ENCODE measurements around the gene ZNRD2.
"Not testable (repeated sequence)": the region's sequence is repeated elsewhere in the genome, so short reads cannot be mapped to it uniquely, and the experiment has no call there.

The ZNRD2 gene

DNA sequence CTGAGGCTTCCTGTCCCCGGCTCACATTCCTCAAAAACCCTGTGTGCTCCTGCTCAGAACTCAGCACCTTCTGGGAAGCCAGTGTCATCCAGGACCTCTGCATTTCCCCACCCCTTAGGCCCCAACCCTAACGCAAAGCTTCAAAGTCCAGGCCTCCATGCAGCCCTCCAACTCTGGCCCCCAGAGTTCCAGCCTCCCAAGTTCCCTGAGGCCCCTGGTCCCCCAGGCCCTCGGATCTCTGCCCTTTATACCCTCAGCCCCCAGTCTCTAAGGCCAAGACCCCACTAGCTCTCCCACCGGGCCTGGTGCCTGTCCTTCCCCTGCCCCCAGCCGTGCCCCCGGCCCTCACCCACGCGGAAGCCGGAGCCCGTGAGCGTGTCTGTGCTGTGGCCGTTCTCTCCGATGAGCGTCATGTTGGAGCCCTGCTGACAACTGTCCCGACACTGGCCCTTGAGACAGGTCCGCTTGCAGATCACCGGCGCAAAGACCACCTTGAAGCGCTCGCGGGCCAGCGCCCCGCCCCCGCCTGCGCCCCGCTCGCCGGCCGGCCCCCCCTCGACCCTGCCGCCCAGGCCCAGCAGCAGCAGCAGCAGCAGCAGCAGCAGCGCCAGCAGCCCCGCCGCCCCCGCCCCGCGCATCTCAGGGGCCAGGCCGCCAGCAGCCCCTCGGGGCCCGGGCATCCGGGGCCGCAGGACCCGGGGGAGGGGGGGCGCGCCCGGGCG lies 12.8 kb upstream of the ZNRD2 start:
- no peak for DNase-seq

DNA sequence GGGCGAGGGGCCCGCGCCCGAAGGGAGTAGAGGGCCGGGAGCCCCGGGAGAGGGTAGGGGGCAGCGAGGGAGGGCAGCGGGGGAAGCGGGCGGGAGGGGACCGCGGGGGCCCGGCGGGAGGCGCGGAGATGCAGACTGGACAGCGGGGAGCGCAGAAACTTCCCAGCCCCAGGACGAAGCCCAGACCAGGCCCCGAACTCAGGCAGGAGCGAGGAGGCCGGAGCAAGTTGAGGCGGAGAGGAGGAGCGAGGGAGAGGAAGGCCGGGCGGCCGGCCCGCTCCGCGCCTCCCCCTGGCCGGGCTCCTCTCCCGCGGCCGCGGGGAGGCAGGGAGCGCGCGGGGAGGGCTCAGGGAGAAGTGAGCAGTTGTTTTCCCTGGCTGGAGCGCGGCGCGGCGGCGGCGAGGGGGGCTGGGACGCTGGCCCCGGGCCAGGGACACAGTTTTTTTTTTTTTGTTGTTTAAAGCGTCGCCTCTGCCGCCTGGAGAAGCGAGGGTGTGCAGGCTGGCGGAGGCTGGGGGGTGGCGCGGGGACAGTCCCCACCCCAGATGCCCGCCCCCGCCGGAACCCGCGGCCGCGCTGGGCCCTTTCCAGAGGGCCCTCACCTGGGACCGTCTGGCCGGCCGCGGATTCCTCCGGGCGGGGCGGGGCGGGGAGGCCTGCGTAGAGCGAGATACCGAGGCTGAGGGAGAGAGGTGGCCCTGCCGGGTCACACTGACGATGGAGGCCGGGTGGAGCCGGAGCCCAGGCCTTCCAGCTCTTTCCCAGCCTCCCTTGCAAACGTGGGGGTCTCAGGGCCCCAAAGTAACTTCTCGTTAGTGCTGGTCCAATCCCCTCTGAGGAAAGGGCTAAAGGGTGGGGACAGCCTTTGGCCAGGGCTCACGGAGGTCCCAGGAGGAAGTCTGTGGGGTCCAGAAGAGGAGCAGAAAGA lies 12.0 kb upstream of the ZNRD2 start, which contains the start of gene LTBP3:
Gene LTBP3, minus strand, starts transcription at position 358 of the 928 bp plus-strand sequence. CDS start 400 bp downstream, outside the sequence.
- DNase-seq, result peak in 1 of 2 experiments; percentile 47

DNA sequence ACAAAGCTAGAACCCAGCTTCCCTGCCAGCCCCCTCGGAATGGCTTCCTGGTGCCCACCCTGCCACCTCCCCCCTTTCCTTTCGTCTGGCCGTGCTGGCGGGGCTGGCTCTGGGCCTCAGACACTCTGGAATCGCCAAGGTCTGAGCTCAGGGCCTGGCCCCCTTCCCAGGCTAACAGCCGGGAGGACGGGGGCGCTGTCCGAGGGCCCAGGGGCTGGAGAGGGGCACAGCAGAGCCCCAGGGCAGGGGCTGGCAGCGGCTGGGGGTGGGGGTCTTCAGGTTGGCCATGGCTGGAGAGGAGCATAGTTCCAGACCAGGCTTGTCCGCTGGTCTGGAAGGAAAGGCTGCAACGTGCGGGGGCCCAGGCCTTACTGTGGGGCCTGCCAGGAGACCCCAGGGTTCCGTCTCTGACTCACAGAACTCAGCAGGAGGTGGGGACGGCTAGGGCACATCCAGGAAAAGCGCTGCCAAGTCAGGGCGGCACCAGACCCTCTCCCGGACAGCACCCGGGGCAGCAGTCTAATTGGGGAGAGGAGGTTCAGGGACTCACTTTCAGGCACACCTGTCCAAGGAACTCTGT lies 11.3 kb upstream of the ZNRD2 start:
- no peak for DNase-seq

DNA sequence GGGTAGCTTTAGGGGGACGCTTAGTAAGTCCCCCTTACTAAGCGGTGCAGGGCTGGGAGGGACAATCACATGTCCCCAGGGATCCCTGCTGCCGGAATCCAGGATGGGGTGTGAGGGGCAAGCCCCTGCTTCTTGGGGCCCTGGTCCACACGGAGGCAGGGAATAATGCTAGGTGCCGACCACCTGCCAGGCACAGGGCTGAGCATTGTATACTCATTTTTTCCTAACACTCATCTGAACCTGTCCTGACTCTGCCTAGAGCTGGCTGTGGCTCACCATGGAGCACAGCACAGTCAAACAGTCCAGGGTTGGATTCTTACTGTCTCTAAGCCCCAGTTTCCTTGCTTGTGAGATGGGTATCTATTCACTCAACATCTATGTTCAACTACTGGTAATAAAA lies 10.7 kb upstream of the ZNRD2 start:
- DNase-seq, result no peak

DNA sequence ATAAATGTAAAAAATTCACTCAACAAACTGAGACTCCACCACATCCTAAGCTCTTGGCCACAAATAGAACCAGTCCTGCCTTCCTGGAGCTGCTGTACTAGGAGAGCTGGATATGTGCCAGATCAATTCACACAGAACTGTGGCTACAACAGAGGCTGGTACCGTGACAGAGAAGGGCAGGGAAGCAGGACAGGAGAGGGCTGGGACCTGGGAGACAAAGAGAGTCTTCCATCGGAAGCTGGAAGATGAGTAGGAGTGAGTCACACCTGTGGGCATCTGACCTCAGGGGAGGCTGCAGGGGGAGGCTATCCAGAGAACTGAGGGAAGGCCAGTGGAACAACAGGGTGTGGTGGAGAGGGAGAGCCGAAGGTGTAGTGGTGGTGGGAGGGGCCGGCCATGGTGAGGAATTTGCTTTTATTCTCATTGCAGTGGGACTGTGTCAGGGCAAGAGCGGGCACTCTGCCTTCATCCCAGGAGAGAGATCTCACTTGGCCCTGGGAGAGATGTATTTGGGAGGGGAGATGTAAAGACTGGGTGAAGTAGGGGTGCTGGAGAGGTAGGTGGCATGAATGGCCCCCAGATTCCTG lies 10.2 kb upstream of the ZNRD2 start:
- peak in 1 of 2 experiments; percentile 14 for DNase-seq

DNA sequence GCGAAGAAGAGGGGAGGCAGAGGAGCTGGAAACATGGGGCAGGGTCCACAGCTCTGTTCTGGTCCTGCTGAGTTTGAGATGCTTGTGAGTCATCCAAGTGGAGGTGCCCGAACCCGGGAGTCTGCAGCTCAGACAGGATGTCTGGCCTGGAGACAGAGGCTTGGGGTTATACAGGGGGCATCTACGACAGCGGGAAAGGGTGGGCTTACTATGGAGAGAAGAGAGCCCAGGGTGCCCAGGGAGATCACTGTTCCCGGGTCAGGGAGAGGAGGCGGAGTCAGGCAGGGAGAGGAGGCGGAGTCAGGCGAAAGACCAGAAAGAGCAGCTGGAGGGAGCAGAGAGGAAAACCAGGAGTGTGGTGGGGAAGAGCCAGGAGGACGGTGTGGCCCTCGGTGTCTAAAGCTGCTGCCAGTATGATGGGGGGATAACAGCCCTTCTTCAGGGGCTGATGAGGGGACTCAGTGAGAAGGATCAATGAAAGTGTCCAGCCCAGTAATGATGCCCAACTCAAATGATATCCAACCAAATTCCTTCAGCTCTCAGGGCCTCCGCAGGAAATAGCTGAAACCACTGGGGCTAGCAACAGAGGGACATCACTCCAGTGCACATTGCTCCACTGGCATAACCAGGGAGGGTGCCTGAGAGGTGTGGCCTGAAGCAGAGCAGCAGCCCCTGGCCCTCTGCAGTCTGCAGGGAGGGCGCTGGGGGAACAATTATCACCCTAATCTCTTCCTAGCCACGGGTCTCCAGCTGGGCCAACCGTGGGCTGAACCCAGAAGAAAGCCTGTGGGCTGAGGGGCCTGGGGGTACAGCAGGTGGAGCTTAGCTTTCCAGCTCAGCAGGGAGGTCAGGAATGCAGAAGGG lies 9.5 kb upstream of the ZNRD2 start:
- DNase-seq, result peak in 1 of 2 experiments; percentile 61

DNA sequence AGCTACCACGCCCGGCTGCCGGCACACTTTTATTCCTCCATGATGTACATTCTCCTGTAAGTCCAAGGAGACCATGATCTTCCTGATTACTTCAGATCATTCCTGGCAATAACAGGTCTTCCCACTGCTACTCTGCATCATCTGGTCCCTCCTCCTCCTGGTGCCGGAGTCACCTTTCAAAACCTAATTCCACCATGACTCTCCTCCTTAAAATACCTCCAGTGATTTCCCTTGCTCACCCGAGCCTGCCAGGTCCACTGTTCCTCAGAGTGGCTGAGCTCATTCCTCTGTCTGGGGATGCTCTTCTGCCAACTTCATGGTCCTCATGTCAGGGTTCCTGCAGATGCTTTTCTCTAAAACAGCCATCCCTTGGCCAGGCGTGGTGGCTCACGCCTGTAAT lies 8.3 kb upstream of the ZNRD2 start:
- no peak for DNase-seq

DNA sequence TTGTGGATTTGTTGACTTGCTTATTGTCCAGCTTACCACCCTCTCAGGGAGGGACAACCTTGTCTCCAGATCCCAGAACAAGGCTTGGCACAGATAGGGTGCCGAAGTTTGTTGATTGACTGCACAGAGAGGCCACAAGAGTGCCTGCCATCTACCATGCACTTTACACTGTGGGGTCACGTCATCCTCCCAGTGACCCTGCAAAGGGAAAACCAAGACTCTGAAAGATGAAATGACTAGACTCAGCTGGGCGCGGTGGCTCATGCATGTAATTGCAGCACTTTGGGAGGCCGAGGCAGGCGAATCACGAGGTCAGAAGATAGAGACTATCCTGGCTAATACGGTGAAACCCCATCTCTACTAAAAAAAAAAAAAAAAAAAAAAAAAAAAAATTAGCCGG lies 7.5 kb upstream of the ZNRD2 start:
- no peak for DNase-seq

DNA sequence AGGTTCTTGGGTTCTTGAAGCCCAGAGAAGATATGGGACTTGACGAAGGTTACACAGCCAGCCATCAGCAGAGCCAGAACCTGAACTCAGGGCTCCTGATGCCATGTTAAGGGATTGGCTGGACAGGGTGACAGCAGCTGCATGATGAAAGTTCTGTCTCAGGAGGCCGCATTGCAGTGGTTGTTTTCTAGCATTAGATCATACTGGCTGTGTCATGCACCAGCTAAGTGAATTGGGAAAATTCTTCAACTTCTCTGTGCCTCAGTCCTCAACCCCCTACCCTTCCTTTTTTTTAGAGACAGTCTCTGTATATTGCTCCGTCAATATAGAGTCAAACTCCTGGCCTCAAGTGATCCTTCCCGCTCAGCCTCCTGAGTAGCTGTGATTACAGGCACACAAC lies 6.7 kb upstream of the ZNRD2 start:
- DNase-seq, result no peak

DNA sequence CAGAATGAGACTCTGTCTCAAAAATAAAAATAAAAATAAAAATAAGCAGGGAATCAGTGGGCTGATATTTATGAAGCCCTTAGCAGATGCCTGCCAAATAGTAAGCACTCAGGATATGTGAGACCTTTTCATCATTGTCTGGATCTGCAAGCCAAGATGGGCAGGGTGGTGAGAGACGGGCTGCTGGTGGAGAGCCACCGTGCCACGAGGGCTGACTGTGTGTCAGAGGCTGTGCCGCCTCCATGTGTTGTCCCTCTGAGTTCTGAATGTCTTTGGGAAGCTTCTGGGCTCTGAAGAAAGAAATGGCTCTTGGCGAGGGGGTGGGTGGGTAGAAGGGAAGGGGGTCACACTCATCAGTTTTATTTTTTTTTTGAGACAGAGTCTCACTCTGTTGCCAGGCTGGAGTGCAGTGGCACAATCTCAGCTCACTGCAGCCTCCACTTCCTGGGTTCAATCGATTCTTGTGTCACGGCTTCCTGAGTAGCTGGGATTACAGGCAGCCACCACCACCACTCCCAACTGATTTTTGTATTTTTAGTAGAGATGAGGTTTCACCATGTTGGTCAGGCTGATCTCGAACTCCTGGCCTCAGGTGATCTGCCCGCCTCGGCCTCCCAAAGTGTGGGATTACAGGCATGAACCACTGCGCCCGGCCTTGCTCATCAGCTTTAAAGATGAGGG lies 5.3 kb upstream of the ZNRD2 start:
- DNase-seq, result not testable (repeated sequence)

DNA sequence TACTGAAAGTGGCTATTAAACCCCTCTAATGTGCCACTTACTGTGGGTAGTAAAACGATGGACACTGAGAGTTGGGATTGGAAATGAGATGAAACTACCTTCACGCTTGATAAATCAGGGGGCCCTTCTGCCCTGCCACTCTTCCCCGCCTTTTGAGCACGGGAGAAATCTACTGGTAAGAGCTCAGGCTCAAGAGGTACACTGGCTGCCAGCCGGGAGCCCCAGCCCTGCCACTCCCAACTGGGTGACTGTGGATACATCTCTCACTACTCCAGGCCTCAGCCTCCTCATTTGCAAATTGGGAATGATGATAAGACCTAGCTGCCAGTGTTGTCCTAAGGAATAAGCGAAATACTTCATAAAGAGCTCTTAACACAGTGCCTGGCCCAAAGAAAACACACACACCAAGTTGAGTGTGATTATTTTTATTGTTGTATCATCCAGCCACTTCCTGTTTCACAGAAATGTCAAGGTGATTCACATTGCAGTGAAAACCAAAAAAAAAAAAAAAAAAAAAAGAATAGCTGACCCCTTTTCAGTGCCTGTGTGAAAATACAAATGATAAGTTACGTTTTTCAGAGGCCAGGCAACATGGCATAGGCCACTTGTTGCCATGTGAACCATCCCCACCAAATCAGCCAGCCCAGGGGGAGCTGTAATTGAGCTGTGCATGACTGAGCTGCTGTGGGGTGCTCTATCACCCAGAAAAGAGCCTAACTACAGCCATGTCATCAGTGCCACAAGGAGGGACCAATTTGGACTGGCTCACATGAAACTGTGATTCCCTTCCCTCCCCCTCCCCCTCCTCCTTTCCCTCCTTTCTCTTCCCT lies 4.4 kb upstream of the ZNRD2 start:
- no peak for DNase-seq

DNA sequence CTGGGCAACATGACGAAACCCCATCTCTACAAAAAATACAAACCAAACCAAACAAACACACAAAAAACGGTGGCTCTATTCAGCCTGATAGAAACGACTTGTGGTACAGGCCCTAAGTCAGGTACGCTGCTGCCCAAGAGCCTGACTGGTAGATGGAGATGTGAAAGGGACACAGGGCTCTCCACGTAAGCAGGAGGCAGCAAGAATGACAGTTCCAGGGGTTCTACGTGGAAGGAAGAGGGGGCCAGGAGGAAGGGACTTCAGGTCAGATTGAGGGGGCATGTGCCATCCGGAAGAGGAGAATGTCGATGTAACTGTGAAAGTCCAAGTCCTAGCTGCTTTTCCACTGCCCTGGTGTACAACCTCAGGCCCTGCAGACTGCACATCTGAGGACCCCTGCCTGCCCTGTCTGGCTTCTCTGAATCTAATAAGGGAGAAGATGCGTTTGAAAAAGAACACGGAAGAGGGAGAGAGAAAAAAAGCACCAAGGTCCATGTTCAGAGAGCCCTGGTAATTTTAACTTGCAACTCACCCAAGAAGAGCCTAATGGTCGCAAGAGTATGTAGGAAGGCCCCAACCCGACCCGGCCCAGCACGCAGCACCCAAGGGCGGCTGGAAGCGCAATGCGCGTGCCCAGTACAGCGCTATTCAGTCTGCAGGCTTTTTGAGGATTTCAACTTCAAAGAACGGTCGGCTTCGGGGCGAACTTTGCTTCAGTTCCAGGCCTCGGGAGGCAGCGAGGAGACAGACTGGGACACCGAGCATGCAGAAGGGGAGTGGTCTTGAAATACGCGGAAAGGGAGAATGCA lies 909 bp upstream of the ZNRD2 start:
- DNase-seq, result no peak

DNA sequence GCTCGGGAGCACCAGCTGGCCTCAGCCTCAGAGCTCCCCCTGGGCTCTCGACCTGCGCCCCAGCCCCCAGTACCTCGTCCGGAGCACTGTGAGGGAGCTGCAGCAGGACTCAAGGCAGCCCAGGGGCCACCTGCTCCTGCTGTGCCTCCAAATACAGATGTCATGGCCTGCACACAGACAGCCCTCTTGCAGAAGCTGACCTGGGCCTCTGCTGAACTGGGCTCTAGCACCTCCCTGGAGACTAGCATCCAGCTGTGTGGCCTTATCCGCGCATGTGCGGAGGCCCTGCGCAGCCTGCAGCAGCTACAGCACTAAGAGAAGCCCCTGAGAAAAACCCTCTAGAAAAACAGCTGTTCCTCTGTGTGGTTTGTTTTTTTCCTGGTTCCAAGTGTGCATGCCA lies 1.1 kb downstream of the ZNRD2 start:
- DNase-seq, result no peak

DNA sequence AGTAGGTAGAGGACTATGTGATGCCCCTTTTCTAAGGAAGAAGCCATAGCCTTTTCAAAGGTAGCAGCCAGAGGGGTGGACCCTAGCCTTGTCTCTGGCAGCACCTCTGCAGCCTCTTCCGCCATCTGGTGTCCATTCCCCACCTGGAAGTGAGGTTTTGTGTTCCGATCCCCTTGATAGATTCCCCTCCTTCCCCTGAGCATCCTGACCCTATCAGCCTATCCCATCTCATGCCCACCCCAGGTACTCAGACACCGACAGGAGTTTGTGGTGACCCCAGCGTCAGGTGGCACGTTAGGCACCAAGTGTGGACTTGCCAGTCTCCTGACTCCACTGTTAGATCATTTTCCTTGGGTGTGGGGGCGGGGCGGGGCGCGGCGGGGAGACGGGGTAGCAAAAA lies 1.7 kb downstream of the ZNRD2 start:
- DNase-seq, result peak in 1 of 2 experiments; percentile 14

DNA sequence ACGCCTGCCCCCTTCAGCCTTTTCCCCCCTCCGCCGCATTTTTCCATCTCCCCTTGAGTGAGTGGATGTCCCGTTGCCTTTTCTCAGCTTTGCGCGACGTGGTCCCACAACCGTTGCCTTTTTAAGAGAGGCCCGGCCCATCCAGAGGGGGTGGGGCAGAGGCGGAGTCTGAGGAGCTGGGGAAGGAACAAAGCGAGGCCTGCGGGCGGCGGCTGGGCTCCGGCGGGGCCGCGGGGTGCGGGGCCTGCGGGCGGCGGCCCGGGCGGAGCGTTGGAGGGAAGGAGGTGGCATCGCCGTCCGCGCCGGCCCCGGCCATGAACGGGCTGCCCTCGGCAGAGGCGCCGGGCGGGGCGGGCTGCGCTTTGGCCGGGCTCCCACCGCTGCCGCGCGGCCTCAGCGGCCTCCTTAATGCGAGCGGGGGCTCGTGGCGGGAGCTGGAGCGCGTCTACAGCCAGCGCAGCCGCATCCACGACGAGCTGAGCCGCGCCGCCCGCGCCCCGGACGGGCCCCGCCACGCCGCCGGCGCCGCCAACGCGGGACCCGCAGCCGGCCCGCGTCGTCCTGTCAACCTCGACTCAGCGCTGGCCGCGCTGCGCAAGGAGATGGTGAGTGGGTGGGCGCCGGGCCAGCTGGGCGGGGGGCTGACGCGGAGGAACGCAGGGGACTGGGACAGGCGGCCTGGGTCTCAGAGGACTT lies 2.2 kb downstream of the ZNRD2 start, which contains the start of gene FAM89B:
Gene FAM89B, plus strand, starts transcription at position 183 of the 696 bp plus-strand sequence. Its CDS starts 132 bp downstream, at position 315.
- DNase-seq, result no peak

DNA sequence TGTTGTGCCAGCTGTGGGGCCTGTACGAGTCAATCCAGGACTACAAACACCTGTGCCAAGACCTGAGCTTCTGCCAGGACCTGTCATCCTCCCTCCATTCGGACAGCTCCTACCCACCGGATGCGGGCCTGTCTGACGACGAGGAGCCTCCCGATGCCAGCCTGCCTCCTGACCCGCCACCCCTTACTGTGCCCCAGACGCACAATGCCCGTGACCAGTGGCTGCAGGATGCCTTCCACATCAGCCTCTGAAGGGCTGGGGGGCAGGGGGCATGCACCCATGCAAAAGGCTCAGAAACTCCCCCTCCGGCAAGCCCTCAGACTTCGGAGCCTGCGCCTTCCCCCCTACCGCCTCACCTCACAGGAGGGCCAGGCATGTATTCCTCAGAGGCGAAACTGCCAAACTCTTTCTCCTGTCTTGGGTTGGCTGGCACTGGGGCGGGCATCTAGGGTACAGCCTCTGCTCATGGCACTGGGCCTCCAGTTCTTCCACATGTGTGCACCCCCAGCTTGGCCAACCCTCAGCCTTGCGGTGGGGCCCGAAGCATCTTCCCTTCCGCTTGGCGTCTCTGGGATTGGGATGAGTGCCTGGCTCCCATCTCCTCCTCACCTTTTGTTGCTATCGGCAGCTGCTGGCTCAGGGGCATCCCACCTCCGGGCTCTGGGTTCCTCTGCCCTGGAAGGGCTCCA lies 3.3 kb downstream of the ZNRD2 start:
- DNase-seq, result no peak

DNA sequence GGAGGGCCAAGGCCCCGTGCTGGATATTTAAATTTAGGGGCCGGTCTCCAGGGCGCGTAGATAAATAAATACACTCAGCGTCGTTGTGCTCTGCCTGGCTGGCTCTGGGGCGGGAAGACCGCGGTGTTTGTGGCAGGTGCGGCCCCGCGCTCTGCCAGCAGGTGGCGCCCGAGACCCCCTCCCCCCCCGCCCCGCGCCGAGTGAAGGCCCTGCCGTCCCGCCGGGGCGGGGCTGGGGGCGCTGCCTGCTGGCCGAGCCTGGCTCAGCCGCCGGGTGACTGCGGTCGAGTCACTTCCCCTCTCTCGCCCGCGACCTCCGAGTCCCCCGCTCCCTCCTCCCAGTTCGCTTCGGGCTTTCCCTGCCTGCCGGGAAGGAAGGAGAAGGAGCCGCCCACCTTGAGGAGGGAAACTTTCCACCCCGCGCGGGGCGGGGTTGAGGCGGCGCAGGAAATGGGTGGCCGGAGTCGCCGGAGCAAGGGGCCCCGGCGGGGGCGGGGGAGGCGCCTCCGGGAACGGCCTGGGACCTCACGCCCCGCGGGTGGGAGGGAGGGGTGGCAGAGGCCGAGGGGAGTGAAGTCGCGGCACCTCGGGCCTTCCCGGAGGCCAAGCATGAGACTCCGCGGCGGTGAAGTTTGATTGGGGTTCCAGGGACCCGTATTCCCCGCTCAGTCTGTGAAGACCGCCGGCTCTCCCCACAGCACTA lies 4.0 kb downstream of the ZNRD2 start:
- peak; percentile 10 to 33 for DNase-seq
